Type B pancreatic cell (in vitro differentiated cells): ENCODE measurements around the gene SGK1. TPM values are rescaled to one million over a fixed set of nuclear protein-coding genes. Genes with fewer than 3 reads are reported as not detected.
"Not testable (repeated sequence)": the region's sequence is repeated elsewhere in the genome, so short reads cannot be mapped to it uniquely, and the experiment has no call there.

Experiments used
- DNase-seq: peaks from one replicate; pipeline ENCODE4 v3.0.0; 2021; ENCODE audit warnings: mixed read lengths; ENCODE audit not compliant: unreplicated experiment; ENCODE audit errors: extremely low spot score
- H3K27ac Mint-ChIP-seq: 2 replicates; pipeline ENCODE4 v1.8.0; 2021; ENCODE audit warnings: mild to moderate bottlenecking, mixed read lengths
- H3K27me3 Mint-ChIP-seq: 2 replicates; pipeline ENCODE4 v1.8.0; 2021; ENCODE audit warnings: mixed read lengths
- H3K36me3 Mint-ChIP-seq: 2 replicates; pipeline ENCODE4 v1.8.0; 2021; ENCODE audit warnings: mixed read lengths
- H3K4me1 Mint-ChIP-seq: one replicate; pipeline ENCODE4 v1.8.0; 2021; ENCODE audit warnings: mixed read lengths; ENCODE audit not compliant: unreplicated experiment
- H3K4me3 Mint-ChIP-seq: 2 replicates; pipeline ENCODE4 v1.8.0; 2021; ENCODE audit warnings: mild to moderate bottlenecking, mixed read lengths
- H3K9me3 Mint-ChIP-seq: 2 replicates; pipeline ENCODE4 v1.8.0; 2021; ENCODE audit warnings: mixed read lengths
- total RNA-seq: library from RNA; stranded (reverse); gene quantifications from 2 replicates; pipeline ENCODE4 v1.2.1, GENCODE V29; 2021; ENCODE audit warnings: low replicate concordance
- TF ChIP-seq, protein P1 (sequence below): fragments of 200-600 bp; sonication (generic); conservative IDR thresholded peaks from 2 replicates; pipeline ENCODE4 v1.5.0; 2021; ENCODE audit warnings: antibody characterized with exemption, mild to moderate bottlenecking

The SGK1 gene
- total RNA-seq, 1 donor from 2014 or later: 52.6 TPM

DNA sequence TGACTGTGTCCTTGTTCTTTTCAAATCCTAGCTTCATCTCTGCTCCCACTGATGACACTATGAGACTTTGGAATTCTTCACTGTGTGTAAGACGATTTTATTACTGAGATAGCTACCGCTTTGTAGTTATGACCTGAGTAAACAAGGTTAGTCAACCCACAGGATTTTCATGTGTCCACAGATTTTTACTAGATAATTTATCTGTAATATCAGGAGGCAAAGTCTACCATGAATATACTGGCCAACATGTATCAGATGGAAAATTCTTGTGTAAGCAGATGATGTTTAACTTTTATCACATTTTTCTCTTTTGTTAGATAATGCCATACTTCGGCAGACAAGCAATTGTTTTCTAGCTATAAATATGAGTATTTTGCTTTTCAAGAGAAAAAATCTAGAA lies 119.8 kb downstream of the SGK1 start:
- Mint-ChIP-seq H3K9me3 (peaks cover 5% of the 10 kb centered on the region), H3K4me1 (peaks cover 4% of the 10 kb centered on the region), H3K36me3 (peaks cover 3% of the 10 kb centered on the region), H3K27ac (no peak overlapping the region), H3K27me3 (no peaks in the 10 kb centered on the region), H3K4me3 (no peak overlapping the region)
- TF ChIP-seq, protein P1, sequence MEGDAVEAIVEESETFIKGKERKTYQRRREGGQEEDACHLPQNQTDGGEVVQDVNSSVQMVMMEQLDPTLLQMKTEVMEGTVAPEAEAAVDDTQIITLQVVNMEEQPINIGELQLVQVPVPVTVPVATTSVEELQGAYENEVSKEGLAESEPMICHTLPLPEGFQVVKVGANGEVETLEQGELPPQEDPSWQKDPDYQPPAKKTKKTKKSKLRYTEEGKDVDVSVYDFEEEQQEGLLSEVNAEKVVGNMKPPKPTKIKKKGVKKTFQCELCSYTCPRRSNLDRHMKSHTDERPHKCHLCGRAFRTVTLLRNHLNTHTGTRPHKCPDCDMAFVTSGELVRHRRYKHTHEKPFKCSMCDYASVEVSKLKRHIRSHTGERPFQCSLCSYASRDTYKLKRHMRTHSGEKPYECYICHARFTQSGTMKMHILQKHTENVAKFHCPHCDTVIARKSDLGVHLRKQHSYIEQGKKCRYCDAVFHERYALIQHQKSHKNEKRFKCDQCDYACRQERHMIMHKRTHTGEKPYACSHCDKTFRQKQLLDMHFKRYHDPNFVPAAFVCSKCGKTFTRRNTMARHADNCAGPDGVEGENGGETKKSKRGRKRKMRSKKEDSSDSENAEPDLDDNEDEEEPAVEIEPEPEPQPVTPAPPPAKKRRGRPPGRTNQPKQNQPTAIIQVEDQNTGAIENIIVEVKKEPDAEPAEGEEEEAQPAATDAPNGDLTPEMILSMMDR: no peak
- DNase-seq: no peak

DNA sequence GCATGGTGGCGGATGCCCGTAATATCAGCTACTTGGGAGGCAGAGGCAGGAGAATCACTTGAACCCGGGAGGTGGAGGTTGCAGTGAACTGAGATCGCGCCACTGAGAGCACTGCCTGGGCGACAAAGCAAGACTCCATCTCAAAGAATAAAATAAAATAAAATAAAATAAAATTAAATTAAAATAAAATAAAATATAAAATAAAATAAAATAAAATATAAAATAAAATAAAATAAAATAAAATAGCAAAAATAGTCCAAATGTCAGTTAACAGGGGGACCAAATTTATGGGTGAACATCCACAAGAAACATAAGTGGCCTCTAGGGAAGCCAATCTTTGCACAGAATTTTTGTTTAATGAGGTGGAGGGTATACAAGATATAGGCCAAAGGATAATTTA lies 120.2 kb downstream of the SGK1 start:
- not testable (repeated sequence) for H3K9me3 Mint-ChIP-seq, H3K4me1 Mint-ChIP-seq, H3K27me3 Mint-ChIP-seq, H3K36me3 Mint-ChIP-seq, H3K27ac Mint-ChIP-seq, H3K4me3 Mint-ChIP-seq, DNase-seq

GRCh38 chr6:134196568-134197193 lies 121.2 kb downstream of the SGK1 start:
- no peaks in the 10 kb centered on the region for H3K27me3 Mint-ChIP-seq
- no peak overlapping the region for H3K4me3 Mint-ChIP-seq
- H3K27ac Mint-ChIP-seq: no peak overlapping the region
- no peak for DNase-seq
- peaks cover 4% of the 10 kb centered on the region for H3K4me1 Mint-ChIP-seq
- TF ChIP-seq, protein P1: no peak
- H3K36me3 Mint-ChIP-seq: peaks cover 3% of the 10 kb centered on the region
- peaks cover 6% of the 10 kb centered on the region for H3K9me3 Mint-ChIP-seq

DNA sequence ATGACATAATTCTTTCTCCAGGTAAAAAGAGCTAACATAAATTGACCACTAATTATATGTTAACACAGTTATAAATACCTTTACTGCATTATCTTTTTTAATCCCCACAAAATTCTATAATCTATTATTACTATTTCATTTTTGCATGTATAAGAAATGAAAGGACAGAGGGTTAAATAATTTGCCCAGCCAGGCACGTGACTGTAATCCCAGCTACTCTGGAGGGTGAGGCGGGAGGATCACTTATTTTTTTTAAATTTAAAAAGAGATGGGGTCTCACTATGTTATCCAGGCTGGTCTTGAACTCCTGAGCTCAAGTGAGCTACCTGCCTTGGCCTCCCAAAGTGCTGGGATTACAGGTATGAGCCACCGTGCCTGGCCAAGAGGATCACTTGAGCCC lies 121.9 kb downstream of the SGK1 start:
- no peaks in the 10 kb centered on the region for H3K27me3 Mint-ChIP-seq
- H3K4me3 Mint-ChIP-seq: no peak overlapping the region
- TF ChIP-seq, protein P1: no peak
- peaks cover 4% of the 10 kb centered on the region for H3K4me1 Mint-ChIP-seq
- no peak overlapping the region for H3K27ac Mint-ChIP-seq
- H3K9me3 Mint-ChIP-seq: peaks cover 6% of the 10 kb centered on the region
- H3K36me3 Mint-ChIP-seq: peaks cover 3% of the 10 kb centered on the region
- DNase-seq: no peak

DNA sequence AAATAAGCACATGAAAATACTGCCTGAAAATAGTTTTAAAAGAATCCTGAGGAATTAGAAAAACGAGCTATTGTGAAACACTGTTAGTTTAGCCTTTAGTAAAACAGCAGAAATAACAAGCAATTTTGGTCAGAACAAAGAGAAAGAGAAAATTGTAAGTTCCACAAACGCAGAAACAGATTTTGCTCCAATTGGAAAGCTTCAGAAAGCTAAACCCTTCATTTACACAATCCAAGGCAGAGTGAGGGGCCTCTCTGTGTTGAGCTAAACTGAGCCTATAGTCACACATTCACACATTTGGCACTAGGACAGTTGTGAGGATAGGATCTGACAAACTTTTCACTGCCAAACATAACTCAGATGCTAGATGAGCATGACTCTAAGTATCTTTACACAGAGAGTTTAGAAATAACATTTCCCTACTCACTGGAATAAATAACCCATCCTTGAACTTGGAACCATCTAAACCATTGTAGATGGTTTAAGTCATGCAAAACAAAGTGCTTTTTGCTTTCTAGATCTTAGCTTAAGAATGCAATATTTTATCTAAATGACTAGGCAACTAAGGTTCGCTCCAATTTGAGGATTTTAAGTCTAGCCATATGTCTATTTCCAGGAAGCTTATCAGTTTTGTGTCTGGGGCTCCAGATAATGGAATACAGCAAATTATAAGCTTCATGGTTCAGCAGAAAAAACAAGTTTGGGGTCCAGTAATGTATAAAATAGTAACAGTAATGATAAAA lies 122.6 kb downstream of the SGK1 start:
- no peak for DNase-seq
- Mint-ChIP-seq H3K27ac (no peak overlapping the region), H3K36me3 (peaks cover 3% of the 10 kb centered on the region), H3K27me3 (no peaks in the 10 kb centered on the region), H3K9me3 (peaks cover 6% of the 10 kb centered on the region), H3K4me3 (no peak overlapping the region), H3K4me1 (peaks cover 4% of the 10 kb centered on the region)
- TF ChIP-seq, protein P1: no peak
